ENCODE data around the gene GGA1.
"Not testable (repeated sequence)": the region's sequence is repeated elsewhere in the genome, so short reads cannot be mapped to it uniquely, and the experiment has no call there.

The GGA1 gene

GRCh38 chr22:37656583-37656982 is 47.9 kb downstream of the GGA1 start:
- not testable (repeated sequence) for DNase-seq

DNA sequence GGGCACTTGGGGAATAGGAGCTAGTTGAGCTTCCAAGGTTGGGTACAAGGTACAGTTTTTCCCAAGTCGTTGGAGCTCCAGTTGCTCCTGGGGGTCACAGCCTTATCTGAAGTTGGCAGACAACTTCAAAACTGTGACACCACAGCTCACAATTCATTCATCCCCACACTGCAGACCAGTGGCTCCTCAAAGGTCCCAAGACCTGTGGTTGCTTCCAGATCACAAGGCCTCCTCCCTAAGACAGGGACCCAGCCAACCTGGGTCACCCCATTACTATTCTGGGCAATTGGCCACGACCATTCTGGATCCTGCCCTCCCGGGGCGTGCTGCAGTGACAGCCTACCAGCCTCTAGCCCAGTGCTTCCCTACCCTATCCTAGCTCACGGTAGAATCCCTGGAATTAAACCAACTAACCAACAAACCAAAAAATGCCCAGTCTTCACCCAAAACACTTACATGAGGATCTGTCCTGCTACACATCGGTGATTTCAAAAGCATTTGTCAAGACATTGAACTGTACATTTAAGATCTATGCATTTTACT is 49.0 kb downstream of the GGA1 start:
- peak; percentile 65 for DNase-seq

- peak; percentile 99 for DNase-seq
These were observed 49.8 kb downstream of the GGA1 start, which contains the start of gene PDXP for GRCh38 chr22:37658133-37659065. PDXP (plus strand) TSS chr22:37658723; CDS start chr22:37658783, 60 bp downstream.

GRCh38 chr22:37659066-37659896 is 50.6 kb downstream of the GGA1 start:
- DNase-seq, result no peak

DNA sequence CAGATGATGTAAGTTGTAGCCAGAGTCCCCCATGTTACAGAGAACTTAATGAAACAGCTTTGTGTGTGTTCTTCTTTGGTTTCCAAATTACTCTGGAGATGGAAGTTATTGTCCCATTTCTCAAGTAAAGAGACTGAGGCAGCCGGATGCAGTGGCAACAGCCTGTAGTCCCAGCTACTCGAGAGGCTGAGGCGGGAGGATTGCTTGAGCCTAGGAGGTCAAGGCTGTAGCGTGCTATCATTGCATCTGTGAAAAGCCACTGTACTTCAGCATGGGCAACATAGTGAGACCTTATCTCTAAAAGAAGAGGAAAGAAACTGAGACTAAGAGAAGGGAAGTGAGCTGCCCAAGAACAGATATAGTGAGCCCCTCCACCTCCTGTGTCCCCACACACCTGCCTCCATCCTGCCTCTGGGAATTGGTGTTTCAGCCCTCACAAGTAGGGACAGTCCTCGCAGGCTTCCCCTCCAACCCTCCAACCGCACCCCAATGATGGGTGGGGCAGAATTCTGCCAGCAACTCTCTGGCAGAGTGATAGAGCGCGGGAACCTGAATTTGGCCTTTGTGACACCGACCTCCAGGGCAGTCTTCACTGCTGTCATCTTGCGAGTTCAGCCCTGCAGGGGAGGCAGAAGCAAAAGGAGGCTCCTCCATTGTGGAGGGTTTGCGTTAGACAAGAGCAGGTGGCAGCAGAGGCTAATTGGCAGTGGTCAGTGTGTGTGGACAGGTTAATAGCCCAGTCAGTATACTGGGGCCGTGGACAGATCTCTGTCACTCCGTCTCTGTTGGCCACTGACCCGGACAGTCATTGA is 51.5 kb downstream of the GGA1 start:
- DNase-seq, result peak; percentile 30

- DNase-seq, result no peak
These were observed 52.0 kb downstream of the GGA1 start for GRCh38 chr22:37660709-37661045.

DNA sequence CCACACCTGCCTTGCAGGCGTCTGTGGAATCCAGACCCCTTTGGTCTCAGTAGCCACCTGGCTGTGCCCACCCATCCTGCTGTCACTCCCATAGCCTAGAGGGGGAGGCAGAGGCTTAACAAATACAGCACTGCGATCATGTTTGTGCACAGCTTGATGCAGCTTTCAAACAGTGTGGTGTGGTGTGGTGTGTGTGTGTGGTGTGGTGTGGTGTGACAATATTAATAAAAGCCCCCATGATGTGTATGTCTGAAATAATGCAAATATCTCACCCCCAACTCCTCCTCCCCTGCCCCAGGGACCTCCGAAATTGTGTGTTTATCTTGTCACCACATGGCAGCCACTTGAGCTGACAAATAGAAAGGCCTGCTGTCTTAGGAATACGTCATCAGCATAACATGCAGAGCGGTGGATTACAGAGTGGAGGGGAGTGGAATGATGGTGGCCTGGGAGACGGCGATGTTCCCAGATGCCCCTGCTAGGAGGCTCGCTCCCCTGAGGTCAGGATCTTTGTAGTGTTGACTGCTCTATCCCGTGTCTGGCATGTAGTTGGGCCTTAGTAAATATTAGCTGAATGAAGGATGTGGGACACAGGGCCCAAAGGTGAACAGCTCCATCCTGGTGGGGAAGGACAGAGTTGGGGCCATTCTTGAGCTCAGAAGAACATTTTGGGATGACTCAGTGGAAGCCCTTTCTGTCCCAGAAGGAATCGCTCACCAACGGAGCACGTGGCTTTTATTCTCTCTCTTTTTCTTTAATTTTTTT is 52.7 kb downstream of the GGA1 start:
- DNase-seq, result peak; percentile 39

DNA sequence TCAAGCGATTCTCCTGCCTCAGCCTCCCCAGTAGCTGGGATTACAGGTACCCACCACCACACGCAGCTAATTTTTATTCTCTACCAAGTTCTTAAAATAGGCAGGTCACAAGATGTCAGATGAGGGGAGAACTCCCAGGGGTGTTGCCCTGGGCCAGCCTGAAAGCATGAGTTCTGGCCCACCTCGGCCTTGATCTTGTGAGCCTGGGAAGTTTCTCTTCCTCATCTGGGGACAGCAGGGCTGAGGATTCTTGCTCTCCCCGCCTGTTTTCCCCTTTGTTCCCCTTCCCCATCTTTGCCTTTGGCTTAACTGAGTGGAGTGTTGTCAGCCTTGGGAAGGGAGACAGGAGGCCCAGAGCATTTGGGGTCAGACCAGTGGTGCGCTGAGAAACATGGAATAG is 53.4 kb downstream of the GGA1 start:
- DNase-seq, result no peak

GRCh38 chr22:37663521-37664140 is 55.0 kb downstream of the GGA1 start:
- no peak for DNase-seq

DNA sequence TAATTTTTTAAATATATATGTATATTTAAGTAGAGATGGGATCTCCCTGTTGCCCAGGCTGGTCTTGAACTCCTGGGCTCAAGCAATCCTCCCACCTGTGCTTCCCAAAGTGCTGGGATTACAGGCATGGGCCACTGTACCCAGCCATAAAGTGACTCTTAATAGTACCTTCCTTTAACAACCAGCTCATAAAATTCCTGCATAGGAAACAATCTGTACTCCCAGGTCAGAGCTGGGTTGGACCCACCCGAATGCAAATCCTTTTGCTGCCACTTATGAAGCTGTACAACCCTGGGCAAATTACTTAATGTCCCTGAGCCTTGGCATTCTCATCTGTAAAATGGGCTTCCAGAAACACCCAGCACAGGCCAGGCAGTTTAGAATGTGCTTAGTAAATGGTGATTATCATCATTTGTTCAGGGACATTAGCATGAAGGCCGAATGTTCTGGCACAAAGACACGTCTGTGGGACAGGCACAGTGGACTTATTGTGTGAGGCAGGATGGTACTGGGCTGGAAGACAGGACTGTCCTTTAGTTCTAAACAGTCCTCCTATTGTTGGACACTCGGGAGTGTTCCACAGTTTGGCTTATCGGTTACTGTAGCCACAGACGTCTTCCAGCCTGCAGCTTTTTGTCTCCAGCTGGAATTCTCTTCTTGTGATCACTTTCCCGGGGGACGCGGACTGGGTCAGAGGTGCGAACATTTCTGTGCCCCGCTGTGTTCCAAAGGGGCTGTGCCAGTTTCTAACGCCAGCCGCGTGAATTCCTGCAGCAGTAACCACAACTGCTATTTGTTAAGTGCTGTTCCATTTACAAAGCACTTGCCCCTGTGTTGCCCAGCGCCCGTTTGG is 55.8 kb downstream of the GGA1 start:
- DNase-seq, result no peak

DNA sequence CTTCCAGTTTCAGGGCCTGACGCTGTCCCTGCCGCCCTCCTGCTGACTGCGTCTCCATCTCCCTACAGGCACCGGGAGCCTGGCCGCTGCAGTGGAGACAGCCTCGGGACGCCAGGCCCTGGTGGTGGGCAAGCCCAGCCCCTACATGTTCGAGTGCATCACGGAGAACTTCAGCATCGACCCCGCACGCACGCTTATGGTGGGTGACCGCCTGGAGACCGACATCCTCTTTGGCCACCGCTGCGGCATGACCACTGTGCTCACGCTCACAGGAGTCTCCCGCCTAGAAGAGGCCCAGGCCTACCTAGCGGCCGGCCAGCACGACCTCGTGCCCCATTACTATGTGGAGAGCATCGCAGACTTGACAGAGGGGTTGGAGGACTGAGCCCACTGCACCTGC is 56.9 kb downstream of the GGA1 start:
- no peak for DNase-seq

GRCh38 chr22:37669586-37669985 is 61.0 kb downstream of the GGA1 start:
- DNase-seq, result no peak

DNA sequence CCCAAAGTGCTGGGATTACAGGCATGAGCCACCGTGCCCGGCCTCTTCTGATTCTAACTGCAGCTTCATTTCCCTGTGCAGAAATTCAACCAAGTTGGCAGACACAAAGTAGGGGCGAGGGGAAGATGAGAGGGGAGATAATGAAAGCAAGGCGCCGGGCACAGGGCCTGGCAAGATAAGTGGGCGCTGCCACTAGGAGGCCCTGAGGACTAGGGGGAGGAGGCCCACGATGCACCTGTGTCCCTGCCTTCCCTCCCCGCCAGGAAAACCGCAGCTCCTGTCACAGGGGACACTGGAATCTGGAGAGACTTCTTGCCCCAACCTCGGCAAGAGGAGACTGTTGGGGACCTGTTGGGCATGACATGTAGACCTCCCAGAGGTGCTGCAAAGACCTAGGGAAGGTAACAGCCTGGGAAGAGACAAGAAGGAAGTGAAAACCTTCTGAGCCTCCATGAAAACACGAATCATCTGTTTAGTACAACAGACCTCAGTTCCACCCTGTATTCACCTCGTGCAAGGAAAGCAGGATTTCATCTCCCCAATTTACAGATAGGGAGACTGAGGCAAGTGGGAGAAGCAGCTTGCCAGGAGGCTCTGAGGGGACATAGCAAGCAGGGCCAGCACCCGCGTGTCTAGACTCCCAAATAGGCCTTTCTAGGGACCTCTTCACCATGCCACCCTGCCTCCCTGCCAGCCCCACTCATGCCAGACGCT is 63.7 kb downstream of the GGA1 start:
- no peak for DNase-seq

- no peak for DNase-seq
These were observed 64.4 kb downstream of the GGA1 start for GRCh38 chr22:37672920-37673455.

DNA sequence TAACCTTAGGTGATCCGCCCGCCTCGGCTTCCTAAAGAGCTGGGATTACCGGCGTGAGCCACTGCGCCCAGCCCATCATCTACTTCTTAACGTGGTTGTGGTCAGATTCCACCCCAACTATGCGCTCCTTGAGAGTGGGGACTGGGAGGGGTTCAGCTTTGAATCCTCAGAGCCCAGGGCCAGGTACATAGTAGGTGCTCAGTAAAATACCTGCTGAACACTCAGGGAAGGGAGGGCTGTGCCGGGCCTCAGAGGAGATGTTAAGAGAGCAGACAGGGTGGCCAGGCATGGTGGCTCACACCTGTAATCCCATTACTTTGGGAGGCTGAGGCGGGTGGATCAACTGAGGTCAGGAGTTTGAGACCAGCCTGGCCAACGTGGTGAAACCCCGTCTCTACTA is 65.6 kb downstream of the GGA1 start:
- no peak for DNase-seq

DNA sequence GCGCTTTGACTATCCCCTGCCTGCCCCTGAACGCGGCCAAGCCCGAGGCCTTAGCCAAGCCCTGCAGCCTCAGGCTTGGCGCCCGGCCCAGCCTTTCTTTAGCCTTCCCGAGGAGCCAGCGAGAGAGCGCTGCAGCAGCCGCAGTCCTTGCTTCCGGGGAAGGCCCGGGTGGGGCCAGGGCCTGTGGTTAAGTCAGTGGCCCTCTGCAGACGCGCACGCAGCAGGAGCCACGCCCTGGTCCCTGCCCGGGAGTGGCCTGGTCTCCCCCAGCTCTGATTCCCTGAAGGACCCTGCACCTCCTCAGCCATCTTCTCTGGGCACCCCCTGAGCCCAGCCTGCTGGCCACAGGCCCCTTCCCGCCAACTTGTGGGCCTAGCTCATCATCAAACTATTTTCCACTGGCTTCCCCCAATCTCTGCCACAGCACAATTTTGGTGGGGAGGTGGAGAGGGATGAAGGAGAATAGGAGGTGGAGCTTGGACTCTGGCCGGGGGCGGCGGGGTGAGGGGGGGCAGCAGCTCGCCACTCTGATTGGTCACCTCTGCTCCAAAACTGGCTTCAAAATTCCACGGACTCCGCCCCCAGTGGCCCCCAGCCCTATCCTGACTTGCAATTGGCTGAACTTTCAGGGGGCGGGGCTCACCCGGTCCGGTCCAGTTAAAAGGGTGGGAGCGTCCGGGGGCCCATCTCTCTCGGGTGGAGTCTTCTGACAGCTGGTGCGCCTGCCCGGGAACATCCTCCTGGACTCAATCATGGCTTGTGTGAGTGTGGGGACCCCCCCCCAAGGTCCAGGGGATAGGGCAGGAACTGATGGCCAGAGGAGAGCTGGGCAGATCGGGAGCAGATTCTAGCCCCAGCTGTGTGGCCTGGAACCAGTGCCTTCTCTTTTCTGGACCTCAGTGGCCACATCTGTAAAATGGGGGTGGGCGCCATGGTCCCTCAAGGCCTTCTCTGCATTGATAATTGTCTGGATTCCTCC is 66.6 kb downstream of the GGA1 start, which contains the start of gene LGALS1:
LGALS1 (plus strand) TSS at position 686 of the 979 bp plus-strand sequence; CDS start at position 753, 67 bp downstream.
- peak; percentile 96 for DNase-seq

DNA sequence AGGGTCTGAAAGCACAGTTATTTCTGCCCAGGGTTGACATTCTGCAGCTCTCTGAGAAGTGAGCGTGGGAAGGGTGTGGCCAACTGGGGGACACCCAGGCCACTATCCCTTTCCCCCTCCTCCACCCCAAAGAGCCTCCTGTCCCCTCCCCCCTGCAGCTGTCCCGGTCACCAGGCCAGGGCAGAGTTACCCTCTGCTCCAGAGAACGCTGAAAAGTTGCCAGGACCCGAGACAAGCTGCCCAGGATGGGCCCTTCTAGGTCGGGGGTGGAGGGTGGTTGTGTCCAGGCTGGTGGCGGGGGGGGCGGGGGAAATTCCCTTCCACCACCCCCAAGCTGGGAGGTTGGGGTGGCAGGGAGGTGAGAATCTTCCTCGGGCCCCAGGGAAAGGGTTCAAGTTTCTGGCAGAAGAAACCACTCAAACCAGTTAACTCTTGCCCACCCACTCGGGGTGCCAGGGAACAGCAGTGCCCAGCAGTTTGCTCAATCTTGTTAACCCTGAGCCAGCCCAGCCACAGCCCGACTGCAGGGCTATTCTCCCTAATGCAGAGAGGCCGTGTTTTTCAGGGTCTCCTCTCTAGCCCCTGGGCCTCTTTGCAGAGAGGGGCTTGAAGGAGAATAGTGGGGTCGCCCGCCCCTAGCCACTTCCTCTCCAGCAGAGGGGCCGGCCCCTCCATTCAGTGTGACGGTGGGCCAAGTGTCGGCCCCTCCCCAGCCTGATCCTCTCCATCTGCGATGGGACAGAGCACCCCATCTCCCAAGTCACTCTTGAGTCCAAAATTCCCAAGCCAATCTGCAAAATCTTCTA is 67.5 kb downstream of the GGA1 start:
- peak; percentile 41 for DNase-seq
